HG02938 (cell line): ENCODE results near the gene ACOX1.

Experiments used
- ATAC-seq: cut with Tn5 transposase; IDR thresholded peaks from one replicate; pipeline ENCODE4 v1.9.1; 2021; ENCODE audit warnings: mild to moderate bottlenecking, moderate library complexity; ENCODE audit not compliant: unreplicated experiment

The ACOX1 gene

DNA sequence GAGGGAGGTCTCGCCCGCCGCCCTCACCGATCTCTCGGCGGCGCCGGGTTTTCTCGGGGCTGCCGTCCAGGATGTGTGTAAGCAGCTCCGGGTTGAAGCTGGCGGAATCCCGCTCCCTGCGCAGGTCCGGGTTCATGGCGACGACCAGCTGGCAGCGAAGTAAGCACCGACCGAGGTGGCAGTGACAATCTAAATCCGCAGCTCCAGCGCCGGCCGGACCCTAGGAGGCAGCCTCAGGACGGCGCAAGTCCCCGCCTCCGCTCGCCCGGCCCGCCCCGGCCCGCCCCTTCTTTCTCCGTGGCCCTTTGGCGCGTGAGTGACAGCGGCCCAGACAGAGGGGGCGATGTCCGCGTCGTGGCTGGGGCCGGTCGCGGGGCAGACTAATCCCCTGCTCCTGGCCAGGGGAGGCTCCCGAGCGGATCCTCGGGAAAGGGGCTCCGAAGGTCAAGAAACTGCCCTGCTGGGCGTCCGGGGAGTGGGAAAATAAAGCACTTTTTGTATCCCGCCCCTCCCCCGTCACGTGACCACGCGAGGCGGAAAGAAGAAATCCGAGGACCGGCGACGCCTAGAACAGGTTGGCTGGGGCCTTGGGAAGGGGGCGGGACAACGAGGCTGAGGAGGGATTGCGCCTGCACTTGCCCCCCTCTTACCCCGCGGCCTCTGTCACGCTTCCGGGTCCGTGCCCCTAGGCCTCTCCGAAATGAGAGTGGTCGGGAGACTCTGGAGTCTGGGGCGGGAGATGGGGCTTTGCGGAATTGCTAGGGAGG is at the start of gene ACOX1, which contains the start of gene TEN1:
ACOX1 (minus strand) TSS at position 229 of the 767 bp plus-strand sequence; CDS start at position 136, 93 bp downstream.
TEN1 (plus strand) TSS at position 303 of the 767 bp plus-strand sequence. CDS start 6,953 bp downstream, outside the sequence.
- ATAC-seq = peak; percentile 88

- no peak for ATAC-seq
Measured at GRCh38 chr17:76027159-76027839, 48.3 kb upstream of the ACOX1 start, which contains the start of gene EVPL. Gene EVPL (minus strand): TSS chr17:76027306. CDS start chr17:76027198, 108 bp downstream.

DNA sequence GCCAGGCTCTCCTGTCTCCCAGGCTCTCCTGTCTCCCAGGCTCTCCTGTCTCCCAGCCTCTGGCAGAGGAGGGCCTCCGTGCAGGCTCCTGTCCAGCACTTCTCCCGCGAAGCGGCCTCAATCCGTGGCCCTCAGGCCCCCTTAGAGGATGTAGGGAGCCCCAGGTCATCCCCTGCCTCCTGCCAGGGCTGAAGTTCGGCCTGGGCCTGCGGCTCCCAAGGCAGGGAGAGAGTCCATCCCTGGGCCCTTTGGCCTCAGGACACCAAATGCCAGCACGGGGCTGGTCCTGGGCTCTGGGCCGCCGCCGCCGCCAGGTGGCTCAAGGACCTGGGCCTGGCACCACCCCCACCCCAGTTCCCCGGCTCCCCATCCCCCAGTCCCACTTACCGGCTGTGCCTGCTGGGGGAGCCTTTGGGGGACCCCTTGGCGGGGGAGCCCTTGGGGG is 47.8 kb upstream of the ACOX1 start:
- no peak for ATAC-seq

- ATAC-seq = no peak
Measured at GRCh38 chr17:76025294-76025693, 46.3 kb upstream of the ACOX1 start.

GRCh38 chr17:76024353-76024752 is 45.4 kb upstream of the ACOX1 start:
- no peak for ATAC-seq

- ATAC-seq = no peak
Measured at GRCh38 chr17:76023900-76024237, 44.9 kb upstream of the ACOX1 start.

DNA sequence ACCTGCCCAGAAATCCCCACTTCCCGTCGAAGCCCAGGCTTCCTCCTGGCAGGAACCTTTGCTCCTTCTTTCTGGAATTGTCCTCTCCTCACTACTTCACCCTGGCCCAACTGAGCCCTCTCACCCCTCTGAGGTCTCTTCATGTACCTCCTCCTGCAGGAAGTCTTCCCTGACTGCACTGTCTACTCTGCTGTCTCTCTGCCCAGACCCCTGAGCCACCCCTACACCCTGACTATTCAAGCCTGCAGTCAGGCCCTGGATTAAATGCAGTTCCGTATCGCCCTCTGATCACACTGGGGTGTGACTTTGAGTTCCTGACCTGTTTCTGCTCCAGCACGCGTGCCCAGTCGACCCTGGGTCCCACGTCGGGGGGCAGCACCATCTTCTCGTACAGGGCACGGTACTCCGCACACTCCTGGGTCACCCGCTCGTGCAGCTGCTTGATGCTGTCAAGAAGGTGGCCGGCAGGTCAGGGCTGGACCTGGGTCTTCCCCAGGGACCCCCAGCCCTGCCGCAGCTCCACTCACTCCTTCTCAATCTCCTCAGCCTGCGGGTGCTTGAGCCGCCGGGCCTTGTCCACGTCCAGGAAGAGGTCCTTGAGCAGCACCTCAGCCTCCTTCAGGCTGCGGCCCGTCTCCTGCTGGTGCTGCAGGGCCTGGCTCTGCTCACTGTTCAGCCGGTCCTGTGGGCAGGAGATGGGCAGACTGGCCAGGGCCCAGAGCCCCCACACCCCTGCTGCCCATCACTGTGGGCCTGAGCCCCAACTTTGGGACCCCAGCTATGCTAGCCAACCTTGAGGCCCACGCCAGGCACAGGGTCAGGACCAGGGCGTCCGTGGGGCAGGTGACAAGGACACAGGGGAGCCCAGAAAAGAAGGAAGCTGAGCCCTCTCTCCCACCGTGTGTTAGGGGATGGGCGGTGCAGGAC is 44.3 kb upstream of the ACOX1 start:
- ATAC-seq = no peak

DNA sequence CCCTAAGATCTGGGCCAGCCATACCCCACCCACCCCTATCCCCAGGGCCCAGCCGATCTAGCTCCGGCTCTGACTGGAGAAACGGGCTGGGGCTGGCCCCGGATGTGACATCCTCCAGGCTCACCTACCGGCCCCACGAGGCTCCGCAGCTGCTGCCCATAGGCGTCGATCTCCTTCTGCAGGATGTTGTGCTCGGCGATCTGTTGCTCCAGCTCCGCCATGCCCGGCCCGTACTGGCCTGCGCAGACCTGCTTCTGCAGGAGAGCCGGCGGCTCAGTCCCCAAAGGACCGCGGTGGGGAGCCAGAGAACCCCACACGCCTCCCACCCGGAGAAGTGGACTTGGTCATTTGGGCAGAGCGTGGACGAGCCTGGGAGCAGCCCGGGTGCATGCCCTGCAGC is 43.3 kb upstream of the ACOX1 start:
- ATAC-seq = no peak

GRCh38 chr17:76019833-76020467 is 41.0 kb upstream of the ACOX1 start:
- no peak for ATAC-seq

GRCh38 chr17:76018801-76019200 is 39.8 kb upstream of the ACOX1 start:
- ATAC-seq = no peak

DNA sequence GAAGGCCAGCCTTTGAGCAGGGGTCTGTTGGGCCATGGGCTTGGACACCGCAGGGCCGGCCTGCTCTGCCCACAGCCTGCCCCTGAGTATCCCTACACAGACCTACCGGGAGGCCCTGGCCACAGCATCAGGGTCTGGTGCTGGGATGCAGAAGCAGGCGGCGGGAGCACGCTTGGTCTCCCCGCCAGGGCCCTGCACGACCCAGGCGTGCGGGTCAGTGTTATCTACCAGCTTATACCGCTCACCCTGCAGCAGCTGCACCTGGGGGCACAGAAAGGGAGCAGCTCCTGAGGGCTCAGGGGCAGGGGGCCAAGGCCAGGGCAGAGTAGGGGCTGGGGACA is 39.3 kb upstream of the ACOX1 start:
- ATAC-seq = no peak

DNA sequence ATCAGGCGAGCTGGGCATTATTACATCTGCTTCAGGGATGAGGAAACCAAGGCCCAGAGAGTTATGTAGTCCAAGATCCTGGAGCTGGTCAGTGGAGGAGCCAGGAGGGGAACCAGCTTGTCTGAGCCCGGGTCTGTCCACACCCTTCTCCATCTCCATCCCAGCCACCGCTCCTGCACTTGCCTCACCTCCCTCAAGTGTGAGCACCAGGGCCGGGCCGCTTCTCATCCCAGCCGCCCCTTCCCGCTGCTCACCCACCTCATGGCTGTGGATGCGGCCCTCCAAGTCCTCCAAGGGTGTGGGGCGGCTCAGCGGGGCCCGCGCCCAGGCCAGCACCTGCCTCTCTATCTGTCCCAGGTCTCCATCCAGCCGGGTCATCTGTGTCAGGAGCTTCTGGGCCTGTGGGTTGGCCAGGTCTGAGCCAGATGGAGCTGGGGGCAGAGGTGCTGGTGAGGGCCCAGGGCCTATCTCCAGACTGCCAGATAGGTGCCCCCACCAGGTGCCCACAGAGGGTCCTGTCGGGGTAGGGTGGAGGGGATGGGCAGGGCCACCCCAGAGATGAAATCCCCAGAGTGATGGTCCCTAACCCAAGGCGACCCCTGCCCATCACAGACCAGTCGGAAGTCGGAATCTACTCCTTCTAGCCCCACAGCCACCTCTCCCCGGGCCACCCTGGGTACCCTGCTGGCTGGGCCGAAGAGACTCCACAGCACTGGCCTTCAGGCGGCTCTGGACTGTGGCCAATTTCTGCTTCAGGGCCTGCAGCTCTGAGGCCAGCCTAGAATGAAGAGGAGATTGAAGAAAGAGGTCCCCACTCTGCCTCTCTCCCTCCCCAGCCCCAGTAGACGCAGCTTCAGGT is 38.7 kb upstream of the ACOX1 start:
- ATAC-seq = no peak

- ATAC-seq = no peak
Measured at GRCh38 chr17:76014925-76015261, 35.9 kb upstream of the ACOX1 start.

- ATAC-seq = no peak
Measured at GRCh38 chr17:76014100-76014924, 35.3 kb upstream of the ACOX1 start.

- ATAC-seq = no peak
Measured at GRCh38 chr17:76013377-76013932, 34.5 kb upstream of the ACOX1 start.

DNA sequence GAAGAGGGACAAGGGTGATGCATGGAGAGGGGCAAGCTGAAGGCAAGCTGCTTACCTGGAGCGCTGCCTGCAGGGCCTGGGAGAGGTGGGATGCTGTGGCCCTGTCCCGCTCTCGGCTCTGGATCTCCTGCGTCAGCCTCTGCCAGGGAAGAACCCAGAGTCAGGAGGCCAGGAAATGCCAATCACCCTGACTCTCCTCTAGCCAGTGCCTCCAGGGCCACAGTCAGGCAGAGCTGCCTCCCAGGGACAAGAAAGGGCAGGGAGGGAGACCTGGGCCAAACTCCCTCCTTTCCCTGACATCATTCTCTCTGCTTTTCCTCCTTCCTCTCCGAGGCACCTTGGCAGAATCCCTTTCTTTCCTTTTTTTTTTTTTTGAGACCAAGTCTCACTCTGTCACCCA is 33.0 kb upstream of the ACOX1 start:
- no peak for ATAC-seq

- ATAC-seq = no peak
Measured at GRCh38 chr17:76009969-76010661, 31.1 kb upstream of the ACOX1 start.

DNA sequence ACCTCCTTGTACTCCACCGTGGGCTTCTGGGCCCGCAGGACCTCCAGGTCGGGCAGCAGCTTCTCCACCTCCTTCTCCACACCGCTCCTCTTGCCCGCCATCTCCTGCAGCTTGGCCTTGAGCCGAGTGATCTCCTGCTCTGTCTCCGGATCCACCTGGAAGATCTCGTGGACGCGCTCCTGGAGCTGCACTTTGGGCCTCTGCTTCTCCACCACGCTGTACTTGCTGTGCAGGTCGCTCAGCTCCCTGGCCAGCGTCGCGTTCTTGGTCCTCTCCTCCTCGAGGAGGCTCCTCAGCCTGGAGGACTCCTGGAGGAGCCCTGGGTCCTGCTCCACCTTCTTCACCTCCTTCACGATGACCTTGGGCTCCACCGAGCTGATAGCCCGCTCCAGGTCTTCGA is 30.5 kb upstream of the ACOX1 start:
- ATAC-seq = no peak
